Muscle of leg (tissue), 11 donors: ENCODE results near the gene SUPT20H. TPM values are rescaled to one million over a fixed set of nuclear protein-coding genes. Genes with fewer than 3 reads are reported as not detected.
A peak's percentile ranks its signal among the peaks of the same experiment; 100 is the strongest.

Experiments used
- DNase-seq: peaks from one replicate; pipeline ENCODE4 v3.0.0; 2013
- H3K27ac ChIP-seq: one replicate; pipeline ENCODE4 v1.5.1; 2013; ENCODE audit warnings: mild to moderate bottlenecking, low read length, control low read depth
- H3K27me3 ChIP-seq: one replicate; pipeline ENCODE4 v1.6.1; 2013; ENCODE audit warnings: low read length; ENCODE audit not compliant: control insufficient read depth, insufficient read depth
- H3K36me3 ChIP-seq: one replicate; pipeline ENCODE4 v1.6.1; 2013; ENCODE audit warnings: low read length; ENCODE audit not compliant: control insufficient read depth, insufficient read depth
- H3K4me1 ChIP-seq: one replicate; pipeline ENCODE4 v1.6.1; 2013; ENCODE audit warnings: low read length; ENCODE audit not compliant: control insufficient read depth, insufficient read depth
- H3K4me3 ChIP-seq: one replicate; pipeline ENCODE4 v1.5.1; 2013; ENCODE audit warnings: low read length, control low read depth
- H3K9me3 ChIP-seq: replicated peaks from 2 replicates; pipeline ENCODE4 v1.6.1; 2013; ENCODE audit warnings: low read depth, low read length; ENCODE audit not compliant: control insufficient read depth
- WGBS: methylation state at CpG from one replicate; pipeline ENCODE4 v1.1.5; 2013; ENCODE audit warnings: missing lambda C conversion rate; ENCODE audit not compliant: insufficient coverage; 5-methylcytosine and 5-hydroxymethylcytosine counted together
- polyA plus RNA-seq, 8 donors: library from polyadenylated mRNA; unstranded; fragments of 120-200 nt; gene quantifications; one replicate each; pipeline versions ENCODE4 v1.2.1 to v1.2.3, GENCODE V29; 2013; ENCODE audit warnings: inconsistent platforms in 1 of 8, low replicate concordance in 1 of 8; ENCODE audit not compliant: insufficient read length in 8 of 8, insufficient read depth in 1 of 8
- total RNA-seq: library from RNA; stranded (reverse); fragments of 120-200 nt; gene quantifications from one replicate; pipeline ENCODE4 v1.2.4, GENCODE V29; 2013

The SUPT20H gene
- total and polyA plus RNA-seq, 9 donors, result 34.7 to 62.1 (median 49.9) TPM

DNA sequence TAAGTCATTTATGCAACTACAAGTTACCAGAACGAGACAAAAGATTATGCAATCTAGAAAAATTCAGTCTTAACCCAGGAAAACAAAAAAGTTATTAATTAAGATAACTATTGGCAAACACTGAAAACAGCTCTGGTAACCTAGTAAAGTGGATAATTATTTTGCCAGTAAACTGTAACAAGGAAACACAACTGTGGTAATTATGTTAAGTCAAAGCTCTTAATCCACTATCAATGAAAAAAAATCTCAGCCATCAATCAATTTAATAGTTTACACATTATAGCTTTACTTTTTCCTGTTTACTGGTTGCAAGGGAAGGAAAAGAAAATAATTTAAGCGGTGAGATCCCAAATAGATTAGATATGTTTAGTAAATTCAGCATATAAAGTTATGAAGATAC is 47.7 kb downstream of the SUPT20H start:
- Histone ChIP-seq H3K4me3 (no peak overlapping the region), H3K27ac (no peak overlapping the region), H3K27me3 (no peaks in the 10 kb centered on the region), H3K4me1 (no peaks in the 10 kb centered on the region), H3K9me3 (no peaks in the 10 kb centered on the region), H3K36me3 (peaks cover 25% of the 10 kb centered on the region)
- WGBS, result no CpG with 5 or more reads among the region's 2 CpGs
- no peak for DNase-seq

DNA sequence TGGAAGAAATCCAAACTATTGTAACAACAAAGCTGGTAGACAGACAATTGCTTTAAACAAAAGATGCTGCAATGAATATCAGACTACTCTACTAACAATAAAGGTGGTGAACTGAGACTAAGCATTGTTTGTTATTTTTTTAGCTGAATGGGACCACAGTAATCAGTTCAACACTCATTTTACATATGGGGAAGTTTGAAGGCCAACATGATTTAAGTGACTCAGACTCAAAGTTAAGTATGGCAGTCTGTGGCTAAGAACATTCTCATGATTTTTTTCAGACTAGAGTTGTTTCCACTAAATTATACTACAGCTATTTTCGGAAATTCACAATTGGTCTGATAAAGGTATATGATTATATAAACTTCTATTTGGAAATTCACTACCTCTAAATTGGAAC is 48.5 kb downstream of the SUPT20H start:
- H3K9me3 ChIP-seq, result no peaks in the 10 kb centered on the region
- H3K4me3 ChIP-seq, result no peak overlapping the region
- peaks cover 20% of the 10 kb centered on the region for H3K36me3 ChIP-seq
- H3K27me3 ChIP-seq, result no peaks in the 10 kb centered on the region
- H3K4me1 ChIP-seq, result no peaks in the 10 kb centered on the region
- no peak for DNase-seq
- no CpG with 5 or more reads among the region's 1 CpG for WGBS
- H3K27ac ChIP-seq, result no peak overlapping the region

DNA sequence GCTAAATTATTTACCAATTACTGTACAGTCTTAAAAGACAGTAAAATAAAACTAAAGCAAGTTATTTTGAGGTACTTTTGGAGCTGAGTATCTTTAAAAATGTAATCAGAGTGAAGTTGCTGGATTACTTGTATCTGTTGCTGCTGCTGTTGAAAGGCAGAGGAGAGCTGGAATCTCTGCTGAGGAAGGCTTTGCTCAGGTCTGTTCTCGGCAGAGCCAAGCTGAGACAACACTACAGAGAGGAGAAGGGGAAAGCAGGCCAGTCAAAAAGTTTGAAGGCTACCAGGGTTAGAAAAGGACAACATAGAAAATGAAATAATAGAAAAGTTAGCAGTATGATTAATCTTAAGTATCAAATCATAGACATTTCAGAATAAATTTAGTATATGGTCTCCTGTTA is 49.1 kb downstream of the SUPT20H start:
- Histone ChIP-seq H3K36me3 (peaks cover 22% of the 10 kb centered on the region), H3K4me3 (no peak overlapping the region), H3K4me1 (no peaks in the 10 kb centered on the region), H3K27me3 (no peaks in the 10 kb centered on the region), H3K27ac (no peak overlapping the region), H3K9me3 (no peaks in the 10 kb centered on the region)
- WGBS, result no CpG with 5 or more reads among the region's 1 CpG
- no peak for DNase-seq

DNA sequence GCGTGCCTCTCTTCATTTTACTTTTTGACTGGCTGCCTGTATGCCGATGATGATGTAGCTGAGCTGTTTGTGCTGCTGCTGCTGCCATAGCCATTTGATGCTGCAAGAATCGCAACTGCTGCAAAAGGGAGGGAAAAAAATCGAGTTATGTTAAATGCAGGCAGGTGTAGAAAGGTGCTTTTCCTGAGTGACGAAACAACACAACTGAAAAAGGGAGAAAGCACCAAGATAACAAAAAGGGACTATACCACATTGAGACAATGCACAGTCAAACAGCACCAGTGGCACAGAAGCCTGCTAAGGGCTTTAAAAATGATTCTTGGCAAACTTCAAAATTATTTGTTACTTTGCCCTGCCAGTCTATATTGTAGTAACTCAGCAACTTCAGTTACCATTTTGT is 49.8 kb downstream of the SUPT20H start:
- DNase-seq, result no peak
- H3K9me3 ChIP-seq, result no peaks in the 10 kb centered on the region
- no peaks in the 10 kb centered on the region for H3K4me1 ChIP-seq
- H3K36me3 ChIP-seq, result peaks cover 22% of the 10 kb centered on the region
- no peak overlapping the region for H3K27ac ChIP-seq
- 80% methylated on average over 5 of the region's 5 CpGs for WGBS
- H3K4me3 ChIP-seq, result no peak overlapping the region
- H3K27me3 ChIP-seq, result no peaks in the 10 kb centered on the region

DNA sequence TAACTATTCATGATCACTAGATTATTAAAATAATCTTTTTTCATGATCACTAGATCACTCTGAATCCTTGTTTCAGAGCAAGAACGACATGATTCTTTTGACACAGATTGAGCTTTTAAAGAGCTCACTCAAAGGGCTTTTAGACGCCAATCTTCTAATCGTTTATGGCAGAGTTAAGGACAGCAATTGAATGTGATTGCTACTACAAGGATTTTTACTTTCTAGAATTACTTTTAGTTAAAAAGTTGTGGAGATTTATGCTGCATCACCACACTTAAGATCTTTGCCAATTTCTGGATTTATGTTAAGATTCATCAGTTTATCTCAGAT is 57.6 kb downstream of the SUPT20H start:
- DNase-seq, result no peak
- peaks cover 10% of the 10 kb centered on the region for H3K4me1 ChIP-seq
- H3K36me3 ChIP-seq, result peaks cover 18% of the 10 kb centered on the region
- H3K9me3 ChIP-seq, result no peaks in the 10 kb centered on the region
- H3K27ac ChIP-seq, result no peak overlapping the region
- H3K4me3 ChIP-seq, result no peak overlapping the region
- WGBS, result 0% methylated on average over 1 of the region's 3 CpGs
- no peaks in the 10 kb centered on the region for H3K27me3 ChIP-seq

DNA sequence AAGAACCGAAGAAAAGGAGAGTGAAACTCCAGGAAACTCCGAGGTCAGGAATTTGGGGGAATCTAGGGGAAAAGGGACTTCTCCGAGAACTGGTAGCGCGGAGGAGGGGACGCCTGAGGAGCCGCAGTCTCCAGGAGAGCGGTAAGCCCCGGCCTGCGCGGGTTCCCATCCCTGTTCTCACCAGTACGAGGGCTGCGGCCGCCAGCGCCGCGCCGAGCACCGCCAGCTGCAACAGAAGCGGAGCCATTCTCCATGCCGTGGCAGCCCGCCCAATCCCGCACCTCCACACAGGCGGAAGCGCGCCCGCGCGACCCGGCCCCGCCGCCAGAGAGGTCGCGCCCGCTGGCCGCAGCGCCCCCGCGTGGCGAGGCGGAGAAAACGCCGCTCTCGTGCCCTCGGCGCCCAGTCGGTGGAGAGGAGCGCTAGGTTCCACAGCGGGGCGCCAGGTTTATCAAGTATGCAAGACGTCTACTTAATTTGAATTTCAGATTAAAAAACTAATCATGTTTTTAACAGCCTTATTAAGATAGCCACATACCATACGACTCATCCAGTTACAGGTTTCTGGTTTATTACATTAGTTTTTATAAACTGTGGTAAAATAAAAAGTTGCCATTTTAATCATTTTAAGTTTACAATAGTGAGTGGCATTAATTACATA is 60.3 kb downstream of the SUPT20H start, which contains the start of gene ALG5:
ALG5 (minus strand) TSS at position 287 of the 661 bp plus-strand sequence; CDS start at position 247, 40 bp downstream.
- H3K27me3 ChIP-seq, result no peaks in the 10 kb centered on the region
- 0% methylated on average over 46 of the region's 52 CpGs for WGBS
- peaks cover 9% of the 10 kb centered on the region for H3K36me3 ChIP-seq
- peak within 1 kb of the TSS; percentile 100 for H3K27ac ChIP-seq
- peak; percentile 96 for DNase-seq
- peak within 1 kb of the TSS; percentile 95 for H3K4me3 ChIP-seq
- peaks cover 10% of the 10 kb centered on the region for H3K4me1 ChIP-seq
- H3K9me3 ChIP-seq, result no peaks in the 10 kb centered on the region

DNA sequence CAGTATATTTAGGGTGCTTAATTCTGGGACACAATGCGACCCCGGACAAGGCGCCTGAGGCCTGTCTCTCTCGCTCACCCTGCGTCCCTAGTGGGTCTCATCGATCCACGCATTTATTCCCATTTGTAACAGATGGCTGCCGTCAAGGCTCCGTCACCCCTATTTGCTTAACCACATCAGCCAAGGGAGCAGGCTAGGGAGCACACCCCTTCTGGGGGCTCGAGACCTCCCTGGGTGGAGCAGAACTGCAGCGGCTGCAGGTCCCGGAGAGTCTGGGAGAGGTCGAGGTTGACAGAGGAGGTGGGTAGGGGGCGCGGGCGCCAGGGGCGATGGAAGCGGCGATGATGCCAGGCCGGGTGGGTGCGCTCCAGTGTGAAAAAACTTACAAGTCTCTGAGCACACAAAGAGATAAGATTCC is 60.9 kb downstream of the SUPT20H start:
- DNase-seq, result no peak
- 0% methylated on average over 16 of the region's 21 CpGs for WGBS
- no peaks in the 10 kb centered on the region for H3K9me3 ChIP-seq

DNA sequence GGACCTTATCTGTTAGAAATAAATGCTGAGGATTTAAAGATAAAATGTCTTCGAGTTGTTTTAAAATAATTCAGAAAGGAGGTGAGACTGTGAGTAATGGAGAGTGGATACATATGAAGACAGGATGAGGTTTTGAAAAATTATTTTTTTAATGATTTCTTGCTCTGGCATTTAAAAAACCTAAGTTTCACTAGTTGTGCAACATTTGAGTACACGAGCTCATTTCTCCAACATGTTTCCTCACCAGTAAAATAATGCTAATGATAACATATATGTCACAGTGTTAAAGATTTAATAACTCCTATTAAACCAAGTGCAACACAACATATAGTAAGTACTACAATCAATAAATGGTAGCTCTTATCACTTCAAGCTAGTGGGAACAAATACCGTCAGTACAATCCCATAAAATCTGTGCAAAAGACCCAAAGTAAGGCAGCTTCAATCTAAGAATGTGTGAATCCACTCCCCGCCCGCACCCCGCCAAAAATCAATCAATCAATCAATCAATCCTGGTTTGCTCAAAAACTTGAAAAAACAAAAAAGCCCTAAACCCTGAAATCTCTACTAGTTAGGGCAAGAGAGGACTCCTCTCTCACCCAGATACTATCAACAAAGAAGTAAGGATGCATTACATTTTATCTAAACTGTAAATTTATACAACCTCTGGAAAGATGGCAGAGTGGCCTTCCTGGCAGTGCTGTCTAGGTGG is 61.6 kb downstream of the SUPT20H start:
- Histone ChIP-seq H3K4me1 (peaks cover 10% of the 10 kb centered on the region), H3K27me3 (no peaks in the 10 kb centered on the region), H3K9me3 (no peaks in the 10 kb centered on the region), H3K27ac (no peak overlapping the region), H3K4me3 (peak overlapping the region; percentile 88), H3K36me3 (peaks cover 14% of the 10 kb centered on the region)
- 100% methylated on average over 1 of the region's 6 CpGs for WGBS
- DNase-seq, result no peak

More for the DNA sequence above, 60.9 kb downstream of the SUPT20H start:
- Histone ChIP-seq H3K4me3 (peak overlapping the region; percentile 88), H3K27ac (peak overlapping the region; percentile 86), H3K4me1 (peaks cover 10% of the 10 kb centered on the region), H3K27me3 (no peaks in the 10 kb centered on the region), H3K36me3 (peaks cover 11% of the 10 kb centered on the region)

DNA sequence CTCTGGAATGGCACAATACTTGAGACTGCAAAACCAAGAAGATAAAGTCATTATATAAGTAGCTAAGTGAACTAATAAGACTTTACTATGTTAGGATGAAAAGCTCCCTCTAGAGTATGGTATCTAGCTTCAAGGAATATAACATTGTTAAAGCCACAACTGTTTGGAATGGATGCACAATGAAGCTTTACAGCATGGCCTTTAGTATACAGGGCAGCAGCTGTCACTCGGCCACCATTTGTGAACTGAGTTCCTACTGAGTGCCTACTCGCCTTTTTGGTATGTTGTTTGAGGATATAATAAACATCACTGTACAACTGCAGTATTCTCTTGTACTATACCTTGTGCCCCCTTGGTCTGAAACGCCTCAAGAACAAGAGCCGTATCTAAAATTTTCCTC is 67.1 kb downstream of the SUPT20H start:
- Histone ChIP-seq H3K36me3 (peaks cover 57% of the 10 kb centered on the region), H3K27ac (no peak overlapping the region), H3K4me1 (no peaks in the 10 kb centered on the region), H3K4me3 (no peak overlapping the region), H3K27me3 (no peaks in the 10 kb centered on the region), H3K9me3 (no peaks in the 10 kb centered on the region)
- WGBS, result no CpG with 5 or more reads among the region's 4 CpGs
- no peak for DNase-seq

DNA sequence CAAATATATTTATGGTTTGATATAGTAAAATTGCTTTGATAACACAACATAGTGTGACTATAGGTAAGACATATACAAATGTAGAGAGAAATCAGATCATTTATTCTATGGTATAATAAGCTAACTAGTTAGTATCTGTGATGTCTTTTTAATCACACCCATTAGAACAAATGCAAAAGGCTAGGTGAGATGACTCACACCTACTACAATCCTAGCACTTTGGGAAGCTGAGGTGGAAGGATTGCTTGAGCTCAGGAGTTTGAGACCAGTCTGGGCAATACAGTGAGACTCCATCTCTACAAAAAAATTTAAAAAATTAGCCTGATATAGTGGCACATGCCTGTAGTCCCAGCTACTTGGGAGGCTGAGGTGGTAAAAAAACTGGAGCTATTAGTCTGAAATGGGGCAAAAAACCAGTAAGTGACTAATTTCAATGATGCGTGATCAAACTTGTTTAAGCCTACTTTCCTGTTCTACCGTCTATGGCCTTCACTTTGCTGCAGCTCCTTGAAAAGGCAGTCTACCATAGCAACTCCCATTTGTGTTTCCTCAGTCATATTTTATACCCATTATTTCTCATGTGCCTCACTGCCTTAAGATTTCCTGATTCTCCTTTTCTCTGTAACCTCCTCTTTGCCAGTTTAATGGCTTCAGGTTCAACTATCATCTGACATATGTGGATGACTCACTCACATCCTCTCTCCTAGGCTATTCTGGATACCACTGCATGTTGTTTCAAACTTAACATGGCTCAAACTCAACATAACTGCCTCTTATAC is 72.8 kb downstream of the SUPT20H start:
- H3K27me3 ChIP-seq, result no peaks in the 10 kb centered on the region
- H3K9me3 ChIP-seq, result no peaks in the 10 kb centered on the region
- peaks cover 58% of the 10 kb centered on the region for H3K36me3 ChIP-seq
- WGBS, result 92% methylated on average over 2 of the region's 2 CpGs
- H3K27ac ChIP-seq, result no peak overlapping the region
- H3K4me1 ChIP-seq, result no peaks in the 10 kb centered on the region
- H3K4me3 ChIP-seq, result no peak overlapping the region
- DNase-seq, result no peak
